ENCODE measurements around the gene MIS18A.

MIS18A gene

DNA sequence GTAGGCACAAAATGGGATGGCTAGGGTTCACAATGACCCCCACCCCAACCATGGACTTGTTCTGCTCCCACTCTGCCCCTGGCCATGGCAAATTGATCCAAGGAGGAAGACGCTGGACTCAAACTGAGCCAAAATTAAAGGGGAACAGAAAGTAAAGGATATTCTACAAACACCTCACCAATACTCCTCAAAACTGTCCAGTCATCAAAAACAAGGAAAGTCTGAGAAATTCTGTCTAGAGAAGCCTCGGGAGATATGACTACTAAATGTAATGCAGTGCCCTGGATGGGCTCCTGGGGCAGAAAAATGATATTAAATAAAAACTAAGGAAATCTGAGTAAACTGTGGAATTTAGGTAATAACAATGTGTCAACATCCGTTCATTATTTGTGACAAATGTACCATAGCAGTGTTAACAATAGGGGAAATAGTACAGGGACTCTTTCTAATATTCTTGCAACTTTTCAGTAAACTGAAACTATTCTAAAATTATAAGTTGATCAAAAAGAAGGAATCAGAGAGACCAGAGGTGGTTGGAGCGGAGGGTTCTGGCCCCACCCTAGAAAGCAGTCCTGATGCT is 45.0 kb downstream of the MIS18A start:
- no peak overlapping the region for H3K4me3 ChIP-seq (ENCODE audit: low read length)
- DNase-seq (ENCODE audit: low read depth), result no peak
- TF ChIP-seq, protein P1, sequence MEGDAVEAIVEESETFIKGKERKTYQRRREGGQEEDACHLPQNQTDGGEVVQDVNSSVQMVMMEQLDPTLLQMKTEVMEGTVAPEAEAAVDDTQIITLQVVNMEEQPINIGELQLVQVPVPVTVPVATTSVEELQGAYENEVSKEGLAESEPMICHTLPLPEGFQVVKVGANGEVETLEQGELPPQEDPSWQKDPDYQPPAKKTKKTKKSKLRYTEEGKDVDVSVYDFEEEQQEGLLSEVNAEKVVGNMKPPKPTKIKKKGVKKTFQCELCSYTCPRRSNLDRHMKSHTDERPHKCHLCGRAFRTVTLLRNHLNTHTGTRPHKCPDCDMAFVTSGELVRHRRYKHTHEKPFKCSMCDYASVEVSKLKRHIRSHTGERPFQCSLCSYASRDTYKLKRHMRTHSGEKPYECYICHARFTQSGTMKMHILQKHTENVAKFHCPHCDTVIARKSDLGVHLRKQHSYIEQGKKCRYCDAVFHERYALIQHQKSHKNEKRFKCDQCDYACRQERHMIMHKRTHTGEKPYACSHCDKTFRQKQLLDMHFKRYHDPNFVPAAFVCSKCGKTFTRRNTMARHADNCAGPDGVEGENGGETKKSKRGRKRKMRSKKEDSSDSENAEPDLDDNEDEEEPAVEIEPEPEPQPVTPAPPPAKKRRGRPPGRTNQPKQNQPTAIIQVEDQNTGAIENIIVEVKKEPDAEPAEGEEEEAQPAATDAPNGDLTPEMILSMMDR (conservative IDR thresholded peaks at IDR 0.05; ENCODE audit: low read length), result no peak

GRCh38 chr21:32233055-32233546 is 45.7 kb downstream of the MIS18A start:
- TF ChIP-seq, protein P1 (conservative IDR thresholded peaks at IDR 0.05; ENCODE audit: low read length), result no peak
- H3K4me3 ChIP-seq (ENCODE audit: low read length), result no peak overlapping the region
- DNase-seq (ENCODE audit: low read depth), result peak; percentile 44

DNA sequence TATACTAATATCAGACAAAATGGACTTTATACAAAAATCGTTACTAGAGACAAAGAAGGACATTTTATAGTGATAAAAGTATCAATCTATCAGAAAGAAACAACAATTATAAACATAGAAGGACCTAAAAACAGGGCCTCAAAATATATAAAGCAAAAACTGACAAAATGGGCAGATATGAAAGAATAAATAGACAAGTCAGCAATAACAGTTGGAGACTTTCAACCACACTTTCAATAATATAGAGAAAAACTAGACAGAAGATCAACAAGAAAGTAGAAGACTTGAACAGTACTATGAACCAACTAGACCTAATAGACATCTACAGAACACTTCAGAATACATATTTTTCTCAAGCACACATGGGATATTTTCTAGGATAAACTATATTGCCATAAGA is 52.4 kb downstream of the MIS18A start:
- TF ChIP-seq, protein P1 (conservative IDR thresholded peaks at IDR 0.05; ENCODE audit: low read length), result no peak
- no peak overlapping the region for H3K4me3 ChIP-seq (ENCODE audit: low read length)
- DNase-seq (ENCODE audit: low read depth), result no peak

Data from AG10803 (cell line).